ENCODE data around the gene NFKBIE. TPM values are rescaled to one million over a fixed set of nuclear protein-coding genes. Genes with fewer than 3 reads are reported as not detected.
A peak's percentile ranks its signal among the peaks of the same experiment; 100 is the strongest.

Gene NFKBIE
- total and polyA plus RNA-seq, 9 of the 15 experiments (the other 6 are each of a cell fraction or from before 2014, with no cell fraction given): 2.1 to 16.4 (median 11.7) TPM

- TF ChIP-seq, protein P1, sequence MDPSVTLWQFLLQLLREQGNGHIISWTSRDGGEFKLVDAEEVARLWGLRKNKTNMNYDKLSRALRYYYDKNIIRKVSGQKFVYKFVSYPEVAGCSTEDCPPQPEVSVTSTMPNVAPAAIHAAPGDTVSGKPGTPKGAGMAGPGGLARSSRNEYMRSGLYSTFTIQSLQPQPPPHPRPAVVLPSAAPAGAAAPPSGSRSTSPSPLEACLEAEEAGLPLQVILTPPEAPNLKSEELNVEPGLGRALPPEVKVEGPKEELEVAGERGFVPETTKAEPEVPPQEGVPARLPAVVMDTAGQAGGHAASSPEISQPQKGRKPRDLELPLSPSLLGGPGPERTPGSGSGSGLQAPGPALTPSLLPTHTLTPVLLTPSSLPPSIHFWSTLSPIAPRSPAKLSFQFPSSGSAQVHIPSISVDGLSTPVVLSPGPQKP (CRISPR knock-in tag; IDR thresholded peaks at IDR 0.05): no peak
- TF ChIP-seq TBP (optimal IDR thresholded peaks at IDR 0.05; ENCODE audit: low read depth, low read length): no peak
- TF ChIP-seq BRCA1 (IDR thresholded peaks at IDR 0.05): no peak
- TF ChIP-seq BRCA1 (CRISPR knock-in tag; IDR thresholded peaks at IDR 0.05): peak; percentile 8; the same call in 1 of the 2 replicates
- no peak for TF ChIP-seq PPARD (CRISPR knock-in tag; IDR thresholded peaks at IDR 0.05)
- no peak for TF ChIP-seq ZNF764 (CRISPR knock-in tag; IDR thresholded peaks at IDR 0.05; ENCODE audit: low read depth)
- TF ChIP-seq PRMT5 (CRISPR knock-in tag; IDR thresholded peaks at IDR 0.05): peak; percentile 58; the same call in 1 of the 2 replicates
- peak; percentile 78 for TF ChIP-seq ARID1B (IDR thresholded peaks at IDR 0.05)
- TF ChIP-seq ZNF695 (CRISPR knock-in tag; IDR thresholded peaks at IDR 0.05): no peak
- peak; percentile 49 for TF ChIP-seq HNRNPK (IDR thresholded peaks at IDR 0.05; ENCODE audit: low read depth, low read length, poor library complexity, severe bottlenecking)
- TF ChIP-seq TOE1 (IDR thresholded peaks at IDR 0.05; ENCODE audit: borderline replicate concordance): 0 out of 2 replicates have a peak, but pooled peaks have one; percentile 45
- peak; percentile 34; the same call in 1 of the 2 replicates for TF ChIP-seq TOE1 (CRISPR knock-in tag; IDR thresholded peaks at IDR 0.05; ENCODE audit: borderline replicate concordance, low read depth)
- TF ChIP-seq BRD9 (IDR thresholded peaks at IDR 0.05; ENCODE audit: low read depth, partially characterized antibody): peak; percentile 12
- peak; percentile 97 to 100; a peak in 3 of 4 replicates for TF ChIP-seq HDAC1 (IDR thresholded peaks at IDR 0.05)
- TF ChIP-seq ZFX (CRISPR knock-in tag; IDR thresholded peaks at IDR 0.05): peak; percentile 60
- peak; percentile 99 for TF ChIP-seq SAP30 (IDR thresholded peaks at IDR 0.05; ENCODE audit: borderline replicate concordance, insufficient read depth, low read depth, low read length, poor library complexity, severe bottlenecking)
- TF ChIP-seq OTX1 (CRISPR knock-in tag; IDR thresholded peaks at IDR 0.05): no peak
- no peak for TF ChIP-seq ZNF318 (IDR thresholded peaks at IDR 0.05; ENCODE audit: borderline replicate concordance in 1 of 2, low read depth in 1 of 2)
Observed at GRCh38 chr6:44247338-44248302, 17.7 kb downstream of the NFKBIE start (continued).
